Measurements from ENCODE around the gene PTAR1. TPM values are rescaled to one million over a fixed set of nuclear protein-coding genes. Genes with fewer than 3 reads are reported as not detected.

PTAR1 gene
- total RNA-seq, 2 experiments from 2014 or later = 48.2 to 68.8 TPM

DNA sequence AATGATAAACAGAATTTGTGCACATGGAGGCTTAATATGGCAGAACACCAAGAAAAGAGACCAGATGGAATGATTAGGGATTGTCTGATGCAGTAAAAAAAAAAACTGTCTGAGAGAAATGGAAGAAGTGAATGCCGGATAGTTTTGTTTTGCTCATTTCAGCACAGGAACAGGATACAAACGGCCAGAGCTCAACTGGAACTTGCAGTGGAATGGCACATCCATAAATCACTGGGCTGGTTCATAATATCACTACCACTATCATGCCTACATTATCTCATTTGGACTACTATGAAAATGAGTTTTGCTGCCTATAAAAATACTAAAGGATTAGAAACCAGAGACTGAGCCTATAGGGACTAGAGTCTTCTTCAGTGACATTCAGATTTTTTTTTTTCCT, 9.7 kb downstream of the PTAR1 start:
- H3K4me2 ChIP-seq (ENCODE audit: low read length) = no peak overlapping the region
- peaks cover 22% of the 10 kb centered on the region for H3K4me1 ChIP-seq (ENCODE audit: insufficient read depth, low read length, poor library complexity, severe bottlenecking)
- H3K9me2 ChIP-seq (ENCODE audit: insufficient read depth, low read length) = no peaks in the 10 kb centered on the region
- intact Hi-C loops (cut with micrococcal nuclease; ENCODE audit: unreplicated experiment) = loop anchor here (10.0 kb wide), 1 partner anchor 965 kb away; a partner anchor contains a TSS
- no peak overlapping the region for H3K4me3 ChIP-seq (ENCODE audit: low read depth, low read length, poor library complexity, severe bottlenecking)
- H4K20me1 ChIP-seq (ENCODE audit: insufficient read depth, low read length) = peaks cover 6% of the 10 kb centered on the region; the same call in 1 of the 2 replicates
- ChIA-PET CTCF (ENCODE audit: unreplicated experiment) (no interaction called here), POLR2A (no interaction called here)
- no peak overlapping the region for H3K27ac ChIP-seq (ENCODE audit: low read depth, low read length, poor library complexity, severe bottlenecking)
- H3K36me3 ChIP-seq (ENCODE audit: insufficient read depth, low read length) = peaks cover 69% of the 10 kb centered on the region
- DNase-seq (ENCODE audit: low spot score) = no peak
- no TSS peak for BruUV-seq (replicated peaks)
- H3K9me3 ChIP-seq (ENCODE audit: low read length) = no peaks in the 10 kb centered on the region
- H2AFZ ChIP-seq (ENCODE audit: low read length) = no peak overlapping the region
- TF ChIP-seq, protein P1, sequence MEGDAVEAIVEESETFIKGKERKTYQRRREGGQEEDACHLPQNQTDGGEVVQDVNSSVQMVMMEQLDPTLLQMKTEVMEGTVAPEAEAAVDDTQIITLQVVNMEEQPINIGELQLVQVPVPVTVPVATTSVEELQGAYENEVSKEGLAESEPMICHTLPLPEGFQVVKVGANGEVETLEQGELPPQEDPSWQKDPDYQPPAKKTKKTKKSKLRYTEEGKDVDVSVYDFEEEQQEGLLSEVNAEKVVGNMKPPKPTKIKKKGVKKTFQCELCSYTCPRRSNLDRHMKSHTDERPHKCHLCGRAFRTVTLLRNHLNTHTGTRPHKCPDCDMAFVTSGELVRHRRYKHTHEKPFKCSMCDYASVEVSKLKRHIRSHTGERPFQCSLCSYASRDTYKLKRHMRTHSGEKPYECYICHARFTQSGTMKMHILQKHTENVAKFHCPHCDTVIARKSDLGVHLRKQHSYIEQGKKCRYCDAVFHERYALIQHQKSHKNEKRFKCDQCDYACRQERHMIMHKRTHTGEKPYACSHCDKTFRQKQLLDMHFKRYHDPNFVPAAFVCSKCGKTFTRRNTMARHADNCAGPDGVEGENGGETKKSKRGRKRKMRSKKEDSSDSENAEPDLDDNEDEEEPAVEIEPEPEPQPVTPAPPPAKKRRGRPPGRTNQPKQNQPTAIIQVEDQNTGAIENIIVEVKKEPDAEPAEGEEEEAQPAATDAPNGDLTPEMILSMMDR (conservative IDR thresholded peaks at IDR 0.05; ENCODE audit: low read length) = no peak
- no peak for TF ChIP-seq EZH2phosphoT487 (IDR thresholded peaks at IDR 0.05; ENCODE audit: borderline replicate concordance, low read depth, low read length)
- peaks cover 54% of the 10 kb centered on the region; the same call in 1 of the 2 replicates for H3K79me2 ChIP-seq (ENCODE audit: insufficient read depth, low read depth, low read length)

DNA sequence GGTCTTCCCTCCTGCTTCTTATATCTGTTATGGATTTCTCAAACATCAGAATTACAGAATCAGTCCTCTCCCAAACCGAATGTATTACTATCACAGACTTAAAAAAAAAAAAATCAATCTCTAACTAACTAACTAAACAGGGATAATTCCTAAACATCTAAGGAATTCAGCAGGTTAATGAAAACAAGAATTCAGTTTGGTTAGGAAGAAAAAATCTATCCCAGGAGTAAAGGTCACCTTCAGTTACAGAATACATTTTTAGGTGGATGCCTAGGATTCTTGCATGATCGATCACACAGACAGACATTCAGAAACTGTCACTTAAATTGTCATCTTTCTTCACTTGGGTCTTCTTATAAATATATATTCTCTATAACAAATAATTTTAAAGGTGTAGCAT, 11.5 kb downstream of the PTAR1 start:
- H2AFZ ChIP-seq (ENCODE audit: low read length) = no peak overlapping the region
- no peak for DNase-seq (ENCODE audit: low spot score)
- peaks cover 63% of the 10 kb centered on the region for H3K36me3 ChIP-seq (ENCODE audit: insufficient read depth, low read length)
- intact Hi-C loops (cut with micrococcal nuclease; ENCODE audit: unreplicated experiment) = no loop called here
- no peak overlapping the region for H3K4me3 ChIP-seq (ENCODE audit: low read depth, low read length, poor library complexity, severe bottlenecking)
- POLR2A ChIA-PET = no interaction called here
- H3K4me2 ChIP-seq (ENCODE audit: low read length) = peak overlapping the region; percentile 26
- H4K20me1 ChIP-seq (ENCODE audit: insufficient read depth, low read length) = peaks cover 1% of the 10 kb centered on the region; the same call in 1 of the 2 replicates
- no peaks in the 10 kb centered on the region for H3K9me3 ChIP-seq (ENCODE audit: low read length)
- CTCF ChIA-PET (ENCODE audit: unreplicated experiment) = no interaction called here
- H3K27ac ChIP-seq (ENCODE audit: low read depth, low read length, poor library complexity, severe bottlenecking) = no peak overlapping the region
- H3K79me2 ChIP-seq (ENCODE audit: insufficient read depth, low read depth, low read length) = peaks cover 45% of the 10 kb centered on the region; the same call in 1 of the 2 replicates
- no TSS peak for BruUV-seq (replicated peaks)
- TF ChIP-seq, protein P1 (conservative IDR thresholded peaks at IDR 0.05; ENCODE audit: low read length) = no peak
- no peak for TF ChIP-seq EZH2phosphoT487 (IDR thresholded peaks at IDR 0.05; ENCODE audit: borderline replicate concordance, low read depth, low read length)
- H3K9me2 ChIP-seq (ENCODE audit: insufficient read depth, low read length) = no peaks in the 10 kb centered on the region
- peaks cover 22% of the 10 kb centered on the region for H3K4me1 ChIP-seq (ENCODE audit: insufficient read depth, low read length, poor library complexity, severe bottlenecking)

DNA sequence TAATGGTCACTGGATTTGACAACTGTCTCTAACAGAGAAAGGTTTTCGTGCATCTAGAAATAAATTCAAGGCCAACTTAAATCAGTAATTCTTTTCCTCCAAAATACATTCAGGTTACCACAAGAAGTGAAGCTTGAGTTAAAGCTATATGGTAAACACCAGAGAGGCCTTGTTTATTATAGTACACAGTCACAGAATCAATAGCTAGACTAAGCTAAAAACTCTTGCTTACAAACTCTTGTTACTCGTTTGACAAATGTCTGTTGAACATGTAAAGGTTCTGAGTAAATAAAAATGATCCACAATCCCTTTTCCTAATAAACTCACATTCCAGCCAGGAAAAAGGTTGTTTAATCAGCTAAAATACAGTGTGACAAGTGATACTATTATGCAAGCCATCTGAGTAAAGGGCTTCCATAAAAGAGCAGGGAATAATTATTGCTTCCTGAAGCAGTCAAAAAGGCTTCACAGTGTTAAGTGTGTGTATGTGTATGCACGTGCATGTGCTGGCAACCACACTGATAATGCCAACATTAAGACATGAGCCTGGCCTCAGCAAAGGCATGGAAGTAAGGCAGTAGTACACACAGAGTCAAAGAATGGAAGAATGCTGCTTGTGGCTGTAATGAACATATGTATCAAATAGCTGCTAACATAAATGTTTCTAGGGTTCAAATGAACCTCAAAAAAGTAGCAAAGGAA, 12.8 kb downstream of the PTAR1 start:
- H3K4me3 ChIP-seq (ENCODE audit: low read depth, low read length, poor library complexity, severe bottlenecking) = no peak overlapping the region
- no TSS peak for BruUV-seq (replicated peaks)
- DNase-seq (ENCODE audit: low spot score) = no peak
- H3K36me3 ChIP-seq (ENCODE audit: insufficient read depth, low read length) = peaks cover 66% of the 10 kb centered on the region
- H3K9me3 ChIP-seq (ENCODE audit: low read length) = no peaks in the 10 kb centered on the region
- H4K20me1 ChIP-seq (ENCODE audit: insufficient read depth, low read length) = no peaks in the 10 kb centered on the region; the same call in 1 of the 2 replicates
- no peak overlapping the region for H3K4me2 ChIP-seq (ENCODE audit: low read length)
- peaks cover 22% of the 10 kb centered on the region for H3K4me1 ChIP-seq (ENCODE audit: insufficient read depth, low read length, poor library complexity, severe bottlenecking)
- no peak overlapping the region for H2AFZ ChIP-seq (ENCODE audit: low read length)
- H3K79me2 ChIP-seq (ENCODE audit: insufficient read depth, low read depth, low read length) = peaks cover 40% of the 10 kb centered on the region; the same call in 1 of the 2 replicates
- intact Hi-C loops (cut with micrococcal nuclease; ENCODE audit: unreplicated experiment) = no loop called here
- H3K9me2 ChIP-seq (ENCODE audit: insufficient read depth, low read length) = no peaks in the 10 kb centered on the region
- no peak overlapping the region for H3K27ac ChIP-seq (ENCODE audit: low read depth, low read length, poor library complexity, severe bottlenecking)
- ChIA-PET CTCF (ENCODE audit: unreplicated experiment) (no interaction called here), POLR2A (interaction anchor here (0.6 to 3.5 kb wide), 2 partner anchors 8 to 11 kb away, joined by 3 to 20 read pairs; no protein-coding TSS in a partner anchor)
- TF ChIP-seq, protein P1 (conservative IDR thresholded peaks at IDR 0.05; ENCODE audit: low read length) = no peak
- no peak for TF ChIP-seq EZH2phosphoT487 (IDR thresholded peaks at IDR 0.05; ENCODE audit: borderline replicate concordance, low read depth, low read length)
